Stimulated activated CD8-positive, alpha-beta memory T cell treated with anti-CD3 and anti-CD28 coated beads, Interleukin-12 subunit alpha, Interleukin-12 subunit beta, amount 100 ng/mL, for 1 hour (primary cell): ENCODE data around the gene HS6ST1.
"Not testable (repeated sequence)": the region's sequence is repeated elsewhere in the genome, so short reads cannot be mapped to it uniquely, and the experiment has no call there.

Experiments used
- DNase-seq: peaks from one replicate; pipeline ENCODE4 v3.0.0-alpha.2; 2020; ENCODE audit warnings: low read depth

HS6ST1 gene

DNA sequence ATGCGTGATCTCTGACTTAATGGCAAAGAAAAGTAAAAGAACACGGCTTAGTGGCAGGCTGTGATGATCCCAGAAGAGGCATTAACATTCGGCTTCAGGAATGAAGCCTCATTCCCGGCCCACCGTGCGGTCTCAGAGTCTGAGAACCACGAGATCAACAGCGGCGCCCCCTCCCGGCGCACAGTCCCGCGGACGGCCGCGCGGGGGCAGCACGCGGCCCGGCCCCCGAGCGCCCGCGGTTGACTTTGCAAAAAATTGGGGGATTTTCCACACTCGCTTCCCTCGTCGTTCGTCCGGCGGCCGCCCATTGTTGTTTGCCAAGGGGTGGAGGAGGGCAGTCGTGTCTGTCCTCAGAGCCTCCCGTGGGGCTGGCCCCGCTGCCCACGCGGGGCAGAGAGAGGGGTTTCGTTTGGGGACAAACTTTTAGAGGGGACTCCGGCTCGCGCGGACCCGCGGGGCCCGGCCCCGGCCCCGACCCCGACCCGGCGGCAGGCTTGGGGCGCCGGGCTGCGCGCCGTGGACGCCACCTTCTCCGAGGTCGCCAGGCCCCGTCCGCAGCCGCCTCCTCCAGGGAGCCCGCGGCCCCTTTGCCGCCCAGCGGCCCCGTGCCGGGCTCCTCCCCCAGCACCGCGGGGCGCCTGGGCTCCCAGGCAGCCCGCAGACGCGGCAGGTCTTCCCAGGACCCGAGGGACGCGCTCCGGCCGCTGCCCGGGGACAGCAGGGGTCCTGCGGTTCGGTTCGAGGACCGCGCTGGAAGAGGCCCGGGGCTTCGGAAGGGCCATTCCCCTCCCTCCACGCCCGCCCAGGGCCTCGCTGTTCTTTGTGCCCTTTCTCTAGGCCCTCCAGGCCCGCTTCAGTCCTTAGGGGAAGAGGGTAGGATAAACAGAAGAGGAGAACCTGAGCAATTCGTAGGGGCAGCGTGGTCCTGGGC lies 3.4 kb upstream of the HS6ST1 start:
- peak; percentile 71 for DNase-seq

DNA sequence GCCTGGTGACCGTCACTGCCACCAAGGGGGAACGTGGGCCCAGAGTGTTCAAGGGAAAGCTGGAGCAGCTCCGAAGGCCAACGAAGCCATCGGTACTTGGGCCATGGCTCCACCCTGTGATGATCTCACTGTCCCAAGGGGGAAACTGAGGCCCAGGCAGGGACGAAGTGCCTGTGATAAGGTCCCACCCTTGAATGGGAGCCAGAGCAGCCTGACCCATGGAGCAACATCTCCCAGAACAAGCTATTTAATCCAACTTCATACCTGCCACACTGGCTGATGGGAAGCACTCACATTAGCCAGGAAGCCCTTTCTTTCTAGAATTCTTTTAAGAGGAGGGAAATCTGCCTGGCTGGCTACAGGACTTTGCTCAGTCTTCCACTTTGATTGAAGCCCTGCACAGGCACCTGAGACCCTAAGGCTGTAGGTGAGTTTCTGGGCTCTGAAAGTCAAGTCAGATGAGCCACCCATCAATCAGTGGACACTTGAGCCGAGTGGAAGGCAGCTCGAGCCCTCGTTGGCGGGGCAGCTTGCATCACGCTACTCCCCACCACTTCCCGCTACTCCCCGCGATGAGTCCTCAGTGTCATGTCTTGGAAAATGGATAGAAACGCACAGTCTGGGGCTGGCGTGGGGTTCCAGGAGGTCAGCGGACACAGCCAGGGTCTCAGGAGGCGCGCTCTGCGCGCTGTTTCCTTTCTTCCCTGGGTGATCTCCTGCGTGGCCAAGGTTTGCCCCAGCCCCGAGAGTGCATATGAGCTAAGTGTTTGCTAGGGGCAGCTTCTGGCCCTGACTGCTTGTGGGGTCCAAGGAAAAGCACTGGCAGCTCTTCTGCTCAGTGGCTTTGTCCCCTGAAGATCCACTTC lies 2.5 kb upstream of the HS6ST1 start:
- DNase-seq, result no peak

DNA sequence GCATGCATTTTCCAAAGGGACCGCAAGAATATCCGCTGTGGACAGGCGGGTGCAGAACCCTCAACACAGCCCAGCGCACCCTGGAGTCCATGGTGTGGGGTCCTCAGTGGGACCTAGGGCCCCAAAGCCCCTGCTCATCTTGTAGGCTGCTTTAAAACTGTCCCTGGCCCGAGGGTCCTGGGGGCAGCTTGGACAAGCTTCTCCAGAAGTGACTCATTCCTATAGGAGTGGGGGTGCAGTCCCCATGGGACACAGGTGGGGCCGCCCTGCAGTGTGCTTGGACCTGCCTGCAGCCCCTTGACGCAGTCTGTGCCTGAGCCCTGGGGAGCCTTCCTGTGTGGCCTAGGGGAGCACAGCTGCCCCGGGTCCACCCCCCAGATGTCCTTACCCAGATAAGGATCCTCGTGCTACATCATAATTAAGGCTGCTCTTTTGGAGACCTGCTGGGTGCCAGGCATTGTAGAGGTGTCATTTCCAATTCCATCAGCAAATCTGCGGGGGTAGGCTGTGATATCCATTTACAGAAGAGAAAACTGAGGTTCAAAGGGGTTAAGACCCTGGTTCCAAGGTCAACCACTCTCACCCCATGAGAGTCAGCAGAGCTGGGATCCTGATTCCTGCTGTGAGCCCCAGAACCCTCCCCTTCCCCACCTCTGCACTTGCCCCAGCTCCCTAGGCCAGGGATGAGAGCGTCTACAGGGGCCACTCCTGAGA lies 1.7 kb upstream of the HS6ST1 start:
- no peak for DNase-seq

DNA sequence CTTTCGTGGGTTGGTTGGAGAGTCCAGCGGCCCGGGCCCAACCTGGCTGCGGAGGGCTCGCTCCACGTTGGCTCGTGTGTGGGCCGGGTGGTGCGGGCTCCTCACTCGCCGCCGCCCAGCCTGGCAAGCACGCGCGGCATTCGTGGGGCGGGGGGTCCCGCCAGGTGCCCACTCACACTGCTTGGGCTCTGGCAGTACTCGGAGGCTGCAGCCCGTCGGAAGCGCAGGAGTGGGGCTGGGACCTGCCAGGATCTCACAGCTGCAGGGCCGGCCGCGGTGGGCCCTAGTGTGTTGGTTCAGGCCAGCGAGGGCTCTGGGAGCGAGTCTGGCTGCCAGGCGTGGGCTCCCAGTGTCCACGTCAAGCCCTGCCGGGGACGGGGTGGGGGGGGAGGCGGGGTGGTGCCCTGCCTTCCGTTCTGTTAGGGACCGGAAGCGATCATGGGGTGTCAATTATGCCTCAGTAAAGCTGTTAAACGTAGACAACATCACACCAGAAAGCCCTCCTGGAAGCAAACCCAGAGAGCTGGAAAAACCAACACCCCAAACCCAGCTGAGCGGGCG lies 1.0 kb upstream of the HS6ST1 start:
- no peak for DNase-seq

DNA sequence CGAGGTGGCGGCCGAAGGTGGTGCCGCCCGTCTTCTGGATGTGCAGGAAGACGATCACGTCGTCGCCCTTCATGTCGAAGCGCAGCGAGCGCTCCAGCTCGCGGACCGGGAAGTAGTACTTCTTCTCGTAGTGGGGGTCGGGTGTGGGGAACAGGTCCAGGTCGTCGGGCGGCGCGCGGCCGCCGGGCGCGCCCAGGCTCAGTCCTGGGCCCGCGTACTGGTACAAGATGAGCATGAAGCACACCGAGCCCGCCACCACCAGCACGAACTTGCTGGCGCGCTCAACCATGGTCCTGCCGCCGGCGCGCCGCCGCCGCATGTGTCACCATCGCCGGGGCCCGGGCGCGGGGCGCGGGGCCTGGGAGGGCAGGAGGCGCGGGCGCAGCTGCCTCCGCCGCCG lies 423 bp downstream of the HS6ST1 start:
- DNase-seq, result not testable (repeated sequence)

GRCh38 chr2:128317899-128318225 lies 806 bp downstream of the HS6ST1 start:
- DNase-seq, result not testable (repeated sequence)

- no peak for DNase-seq
Measured at GRCh38 chr2:128317181-128317898, 1.3 kb downstream of the HS6ST1 start.

DNA sequence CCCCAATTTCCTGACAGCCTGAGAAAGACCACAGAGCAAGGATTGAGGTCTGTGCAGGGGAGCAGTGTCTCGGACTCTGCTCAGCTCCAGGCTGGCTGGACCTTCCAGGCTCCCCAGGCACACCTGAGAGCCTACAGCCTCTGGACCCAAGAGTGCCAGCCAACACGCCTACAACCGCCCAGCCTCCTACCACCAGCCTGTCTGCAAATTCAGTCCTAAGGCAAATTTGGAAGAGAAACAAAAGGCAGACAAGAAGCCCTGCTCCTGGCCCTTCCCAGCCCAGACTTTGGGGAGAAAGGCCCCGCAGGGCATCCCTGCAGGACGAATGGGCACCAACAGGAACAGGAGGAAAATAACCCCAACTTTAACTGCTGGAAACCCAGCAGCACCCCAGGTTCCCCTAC lies 1.9 kb downstream of the HS6ST1 start:
- no peak for DNase-seq

GRCh38 chr2:128315829-128316776 lies 2.6 kb downstream of the HS6ST1 start:
- no peak for DNase-seq

DNA sequence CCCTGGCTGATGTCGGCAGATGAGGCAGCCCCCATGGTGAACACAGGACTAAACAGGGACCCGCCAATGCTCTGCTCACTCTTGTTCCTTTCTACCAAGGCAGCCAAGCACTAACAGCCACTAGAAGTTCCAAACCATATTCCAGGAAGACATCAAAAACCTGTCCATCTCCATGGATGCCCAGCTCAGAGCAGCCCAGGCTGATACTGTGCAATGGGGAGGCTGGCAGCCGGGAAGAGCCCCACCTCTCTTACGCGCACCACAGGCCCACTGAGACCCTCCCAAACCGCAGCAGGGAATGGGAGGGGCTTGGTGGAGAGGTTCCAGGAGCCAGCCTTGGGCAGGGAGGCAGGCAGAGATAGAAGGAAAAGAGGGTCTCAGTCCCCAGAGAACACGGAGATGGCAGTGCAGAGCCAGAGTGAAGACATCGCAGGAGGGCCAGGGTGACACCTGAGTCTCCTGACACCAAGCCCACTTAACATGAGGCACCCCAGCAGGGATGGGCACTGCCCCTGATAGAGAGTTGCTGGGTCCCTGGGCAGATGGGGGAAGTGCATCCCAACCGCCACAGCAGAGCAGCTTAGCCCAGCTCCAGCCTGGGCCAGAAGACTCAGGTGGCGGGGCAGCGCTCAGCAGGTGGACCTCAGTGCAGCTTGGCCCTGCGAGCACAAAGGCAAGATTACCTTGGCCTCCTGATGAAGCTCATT lies 3.4 kb downstream of the HS6ST1 start:
- DNase-seq, result no peak

- DNase-seq, result no peak
Measured at GRCh38 chr2:128314348-128315121, 4.1 kb downstream of the HS6ST1 start.

GRCh38 chr2:128313931-128314347 lies 4.7 kb downstream of the HS6ST1 start:
- no peak for DNase-seq

DNA sequence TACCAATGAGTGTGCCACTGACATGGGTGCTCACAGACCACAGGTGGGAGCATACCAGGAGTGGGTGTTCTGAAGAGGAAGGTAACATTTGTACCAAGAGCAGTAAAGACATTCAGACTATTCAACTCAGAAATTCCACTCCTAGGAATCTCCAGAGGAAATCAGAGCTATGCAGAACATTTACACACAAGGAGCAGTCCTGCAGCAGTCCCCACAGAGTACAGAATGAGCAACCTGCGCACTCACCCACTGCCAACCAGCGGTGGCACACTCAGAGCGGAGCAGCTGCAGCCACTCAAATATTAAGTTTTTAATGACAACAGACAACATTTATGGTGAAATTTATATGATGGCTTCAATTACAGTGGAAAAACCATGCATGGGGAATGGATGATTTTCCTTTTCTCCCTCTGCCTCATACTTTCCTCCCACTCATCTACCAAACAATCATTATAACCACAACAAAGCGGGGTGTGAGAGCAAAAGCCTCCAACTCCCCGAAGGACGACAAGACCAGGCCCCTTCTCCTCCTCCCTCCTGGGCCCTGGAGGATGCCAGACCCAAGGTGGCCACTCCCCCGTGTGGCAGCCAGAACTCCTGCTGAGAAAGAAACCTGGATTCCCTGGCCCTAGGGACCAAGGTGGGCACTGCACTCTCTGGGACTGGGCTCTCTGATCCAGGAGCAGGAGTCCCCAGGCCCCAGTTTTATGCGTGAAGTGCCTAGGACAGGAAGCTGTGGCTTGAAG lies 5.4 kb downstream of the HS6ST1 start:
- DNase-seq, result no peak

- DNase-seq, result no peak
Measured at GRCh38 chr2:128312411-128312810, 6.3 kb downstream of the HS6ST1 start.

DNA sequence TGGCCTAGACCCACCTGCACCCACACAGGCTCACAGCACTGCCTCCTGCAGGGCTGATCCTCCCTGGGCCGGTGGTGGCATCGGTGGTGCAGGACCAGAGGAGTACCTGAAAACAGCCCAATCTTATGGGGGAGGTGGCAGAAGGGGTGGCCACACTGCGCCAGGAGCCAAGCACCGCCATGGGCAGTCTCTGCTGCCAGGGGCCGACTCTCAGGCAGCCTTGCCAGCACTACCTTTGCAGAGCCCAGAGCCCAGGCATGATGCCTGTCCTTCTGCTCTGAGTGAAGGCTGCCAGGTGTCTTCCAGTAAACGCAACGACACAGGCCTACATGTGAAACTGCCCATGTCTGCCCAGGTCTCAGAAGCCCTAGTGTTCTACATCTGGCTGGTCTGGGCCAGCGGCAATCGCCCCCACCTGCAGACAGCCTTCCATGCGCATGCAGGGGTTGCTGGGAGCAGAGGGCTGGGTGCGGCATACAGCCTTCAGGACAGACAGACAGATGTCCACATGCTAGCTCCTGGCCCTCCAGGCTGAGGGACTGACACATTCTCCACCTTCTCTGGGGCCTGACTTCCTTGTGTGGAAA lies 6.8 kb downstream of the HS6ST1 start:
- DNase-seq, result no peak

DNA sequence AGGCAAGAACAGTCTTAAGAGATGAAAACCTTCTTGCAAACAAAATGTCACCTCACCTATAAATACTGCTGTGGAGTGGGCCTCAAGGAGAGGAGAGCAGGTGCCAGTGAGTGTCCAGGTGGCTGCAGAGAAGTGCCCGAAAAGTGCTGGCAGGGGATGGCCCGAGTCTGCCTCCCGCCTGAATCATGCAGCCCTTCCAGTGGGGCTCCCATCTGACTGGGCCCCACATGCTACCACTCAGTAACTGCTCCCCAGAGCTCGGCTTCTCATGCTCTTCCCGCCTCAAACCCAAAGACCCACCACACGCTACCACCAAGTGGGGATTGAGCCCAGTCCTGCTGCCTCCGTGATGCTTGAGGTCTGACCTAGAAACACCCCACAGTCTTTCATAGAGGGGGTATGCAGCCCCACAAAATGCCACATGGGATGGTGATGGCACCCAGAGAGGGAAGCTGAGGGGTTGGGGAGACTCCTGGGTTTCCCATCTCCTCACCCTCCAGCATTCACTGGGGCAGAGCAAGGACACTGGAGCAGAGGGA lies 7.4 kb downstream of the HS6ST1 start:
- DNase-seq, result no peak

DNA sequence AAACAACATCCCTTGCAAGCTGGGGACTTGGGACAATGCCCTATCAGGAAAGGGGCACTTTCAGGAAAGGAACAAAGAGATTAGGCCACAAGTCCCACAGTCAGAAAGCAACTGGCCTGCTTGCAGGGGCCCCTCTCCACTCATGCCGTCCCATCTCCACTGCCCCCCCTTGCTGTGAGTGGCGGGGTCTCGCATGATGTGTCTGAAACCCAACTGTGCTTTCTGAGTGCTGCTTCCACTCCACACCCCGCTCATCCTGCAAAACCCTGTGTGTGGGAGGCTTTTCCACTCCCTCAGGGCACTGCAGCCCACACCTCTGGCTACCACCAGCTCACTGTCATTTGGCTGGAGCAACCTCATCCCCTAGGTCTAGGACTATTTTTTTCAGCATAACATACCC lies 7.9 kb downstream of the HS6ST1 start:
- DNase-seq, result no peak
